SK-N-SH treated with all-trans-retinoic acid at 6 μM for 48 hours (cell line): Measurements from ENCODE around the gene LSM14A.

Experiments used
- ATAC-seq: fragments of 200-7000 bp; cut with Tn5 transposase; 3 replicates; pipeline ENCODE4 v1.9.1; 2020; ENCODE audit warnings: mild to moderate bottlenecking, moderate library complexity
- ARNTL ChIP-seq: fragments of 450-650 bp; formaldehyde crosslinking; IDR thresholded peaks from 2 replicates; pipeline ENCODE4 v1.5.0; 2020; ENCODE audit warnings: low read depth, mild to moderate bottlenecking, moderate library complexity, borderline replicate concordance
- ESRRG ChIP-seq: fragments of 250-450 bp; sonication (Bioruptor Pico); IDR thresholded peaks from 2 replicates; pipeline ENCODE4 v1.6.1; 2021; ENCODE audit warnings: mild to moderate bottlenecking
- GLIS3 ChIP-seq: fragments of 250-450 bp; sonication (Bioruptor Pico); IDR thresholded peaks from 2 replicates; pipeline ENCODE4 v1.5.0; 2020; ENCODE audit warnings: mild to moderate bottlenecking, moderate library complexity
- ISL1 ChIP-seq: fragments of 250-450 bp; sonication (Bioruptor Pico); IDR thresholded peaks from 2 replicates; pipeline ENCODE4 v2.1.2; 2022; ENCODE audit warnings: mild to moderate bottlenecking, moderate library complexity
- OSR1 ChIP-seq: fragments of 250-450 bp; sonication (Bioruptor Pico); IDR thresholded peaks from 2 replicates; pipeline ENCODE4 v1.8.0; 2022; ENCODE audit warnings: moderate library complexity, mild to moderate bottlenecking, inconsistent platforms
- PPARA ChIP-seq: fragments of 250-450 bp; sonication (Bioruptor Pico); IDR thresholded peaks from 2 replicates; pipeline ENCODE4 v1.5.0; 2020; ENCODE audit warnings: mild to moderate bottlenecking, borderline replicate concordance
- RARB ChIP-seq: fragments of 250-450 bp; sonication (Bioruptor Pico); IDR thresholded peaks from 2 replicates; pipeline ENCODE4 v1.8.0; 2021; ENCODE audit warnings: mild to moderate bottlenecking, moderate library complexity
- SNAI2 ChIP-seq: fragments of 250-450 bp; sonication (Bioruptor Pico); IDR thresholded peaks from 2 replicates; pipeline ENCODE4 v1.5.0; 2020; ENCODE audit warnings: mild to moderate bottlenecking, moderate library complexity
- TCF4 ChIP-seq: fragments of 250-450 bp; sonication (Bioruptor Pico); IDR thresholded peaks from 2 replicates; pipeline ENCODE4 v1.8.0; 2021; ENCODE audit warnings: mild to moderate bottlenecking, moderate library complexity, borderline replicate concordance
- TOX ChIP-seq: fragments of 250-450 bp; sonication (Bioruptor Pico); IDR thresholded peaks from 2 replicates; pipeline ENCODE4 v1.8.0; 2021; ENCODE audit warnings: mild to moderate bottlenecking, moderate library complexity, borderline replicate concordance
- ZC3H10 ChIP-seq: fragments of 250-450 bp; sonication (Bioruptor Pico); IDR thresholded peaks from 2 replicates; pipeline ENCODE4 v1.5.1; 2021; ENCODE audit warnings: mild to moderate bottlenecking, moderate library complexity
- ZFP3 ChIP-seq: fragments of 250-450 bp; sonication (Bioruptor Pico); IDR thresholded peaks from 2 replicates; pipeline ENCODE4 v1.5.0; 2020; ENCODE audit warnings: mild to moderate bottlenecking, moderate library complexity
- ZNF565 ChIP-seq: fragments of 450-650 bp; formaldehyde crosslinking; conservative IDR thresholded peaks from 2 replicates; pipeline ENCODE4 v1.5.0; 2020; ENCODE audit warnings: low read depth, mild to moderate bottlenecking, moderate library complexity
- ZNF70 ChIP-seq: fragments of 450-650 bp; formaldehyde crosslinking; IDR thresholded peaks from 2 replicates; pipeline ENCODE4 v1.5.0; 2020; ENCODE audit warnings: mild to moderate bottlenecking, moderate library complexity
- ZNF8 ChIP-seq: fragments of 450-650 bp; formaldehyde crosslinking; IDR thresholded peaks from 2 replicates; pipeline ENCODE4 v1.5.0; 2020; ENCODE audit warnings: mild to moderate bottlenecking, moderate library complexity
- TF ChIP-seq, protein P1 (sequence below): fragments of 250-450 bp; sonication (Bioruptor Pico); IDR thresholded peaks from 2 replicates; pipeline ENCODE4 v1.8.0; 2021; ENCODE audit warnings: low read depth, mild to moderate bottlenecking, moderate library complexity, borderline replicate concordance
- TF ChIP-seq, protein P2 (sequence below): fragments of 250-450 bp; sonication (Bioruptor Pico); IDR thresholded peaks from 2 replicates; pipeline ENCODE4 v1.8.0; 2020; ENCODE audit warnings: mild to moderate bottlenecking, moderate library complexity, borderline replicate concordance
- TF ChIP-seq, protein P3 (sequence below): fragments of 250-450 bp; sonication (Bioruptor Pico); IDR thresholded peaks from 2 replicates; pipeline ENCODE4 v1.5.1; 2021; ENCODE audit warnings: mild to moderate bottlenecking, moderate library complexity
- TF ChIP-seq, protein P4 (sequence below): fragments of 250-450 bp; sonication (Bioruptor Pico); IDR thresholded peaks from 2 replicates; pipeline ENCODE4 v1.5.0; 2020; ENCODE audit warnings: mild to moderate bottlenecking, moderate library complexity
- TF ChIP-seq, protein P5 (sequence below): fragments of 250-450 bp; sonication (Bioruptor Pico); IDR thresholded peaks from 2 replicates; pipeline ENCODE4 v1.5.1; 2020; ENCODE audit warnings: low read depth, mild to moderate bottlenecking, moderate library complexity

The LSM14A gene

DNA sequence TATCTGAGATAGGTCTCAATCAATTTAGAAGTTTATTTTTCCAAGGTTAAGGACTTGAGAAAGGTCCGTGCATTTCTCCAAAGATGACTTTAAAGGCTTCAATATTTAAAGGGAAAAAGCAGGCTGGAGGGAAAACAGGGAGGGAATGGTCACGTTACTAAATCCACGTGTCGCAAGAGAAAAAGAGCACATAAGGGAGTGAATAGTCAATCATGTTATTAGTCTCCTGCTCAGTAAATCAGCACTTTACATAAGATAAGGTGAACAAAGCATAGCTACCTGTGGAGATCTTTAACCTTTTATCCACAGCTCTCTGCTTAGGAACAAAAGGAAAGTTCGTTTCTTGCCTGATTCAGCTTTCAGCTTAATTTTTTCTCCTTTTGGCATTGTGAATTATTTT lies 31.3 kb upstream of the LSM14A start:
- no peak for ATAC-seq
- TF ChIP-seq, protein P1, sequence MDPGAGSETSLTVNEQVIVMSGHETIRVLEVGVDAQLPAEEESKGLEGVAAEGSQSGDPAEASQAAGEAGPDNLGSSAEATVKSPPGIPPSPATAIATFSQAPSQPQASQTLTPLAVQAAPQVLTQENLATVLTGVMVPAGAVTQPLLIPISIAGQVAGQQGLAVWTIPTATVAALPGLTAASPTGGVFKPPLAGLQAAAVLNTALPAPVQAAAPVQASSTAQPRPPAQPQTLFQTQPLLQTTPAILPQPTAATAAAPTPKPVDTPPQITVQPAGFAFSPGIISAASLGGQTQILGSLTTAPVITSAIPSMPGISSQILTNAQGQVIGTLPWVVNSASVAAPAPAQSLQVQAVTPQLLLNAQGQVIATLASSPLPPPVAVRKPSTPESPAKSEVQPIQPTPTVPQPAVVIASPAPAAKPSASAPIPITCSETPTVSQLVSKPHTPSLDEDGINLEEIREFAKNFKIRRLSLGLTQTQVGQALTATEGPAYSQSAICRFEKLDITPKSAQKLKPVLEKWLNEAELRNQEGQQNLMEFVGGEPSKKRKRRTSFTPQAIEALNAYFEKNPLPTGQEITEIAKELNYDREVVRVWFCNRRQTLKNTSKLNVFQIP (CRISPR knock-in tag), result no peak
- TF ChIP-seq PPARA (no peak), ZNF70 (no peak), RARB (CRISPR knock-in tag) (no peak), ESRRG (CRISPR knock-in tag) (no peak), GLIS3 (no peak), ISL1 (CRISPR knock-in tag) (no peak), ZNF8 (no peak), TCF4 (CRISPR knock-in tag) (no peak), ARNTL (CRISPR knock-in tag) (no peak), ZNF565 (CRISPR knock-in tag) (no peak), ZFP3 (no peak), ZC3H10 (CRISPR knock-in tag) (no peak)
- TF ChIP-seq, protein P2, sequence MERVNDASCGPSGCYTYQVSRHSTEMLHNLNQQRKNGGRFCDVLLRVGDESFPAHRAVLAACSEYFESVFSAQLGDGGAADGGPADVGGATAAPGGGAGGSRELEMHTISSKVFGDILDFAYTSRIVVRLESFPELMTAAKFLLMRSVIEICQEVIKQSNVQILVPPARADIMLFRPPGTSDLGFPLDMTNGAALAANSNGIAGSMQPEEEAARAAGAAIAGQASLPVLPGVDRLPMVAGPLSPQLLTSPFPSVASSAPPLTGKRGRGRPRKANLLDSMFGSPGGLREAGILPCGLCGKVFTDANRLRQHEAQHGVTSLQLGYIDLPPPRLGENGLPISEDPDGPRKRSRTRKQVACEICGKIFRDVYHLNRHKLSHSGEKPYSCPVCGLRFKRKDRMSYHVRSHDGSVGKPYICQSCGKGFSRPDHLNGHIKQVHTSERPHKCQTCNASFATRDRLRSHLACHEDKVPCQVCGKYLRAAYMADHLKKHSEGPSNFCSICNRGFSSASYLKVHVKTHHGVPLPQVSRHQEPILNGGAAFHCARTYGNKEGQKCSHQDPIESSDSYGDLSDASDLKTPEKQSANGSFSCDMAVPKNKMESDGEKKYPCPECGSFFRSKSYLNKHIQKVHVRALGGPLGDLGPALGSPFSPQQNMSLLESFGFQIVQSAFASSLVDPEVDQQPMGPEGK (CRISPR knock-in tag), result no peak
- TF ChIP-seq, protein P3, sequence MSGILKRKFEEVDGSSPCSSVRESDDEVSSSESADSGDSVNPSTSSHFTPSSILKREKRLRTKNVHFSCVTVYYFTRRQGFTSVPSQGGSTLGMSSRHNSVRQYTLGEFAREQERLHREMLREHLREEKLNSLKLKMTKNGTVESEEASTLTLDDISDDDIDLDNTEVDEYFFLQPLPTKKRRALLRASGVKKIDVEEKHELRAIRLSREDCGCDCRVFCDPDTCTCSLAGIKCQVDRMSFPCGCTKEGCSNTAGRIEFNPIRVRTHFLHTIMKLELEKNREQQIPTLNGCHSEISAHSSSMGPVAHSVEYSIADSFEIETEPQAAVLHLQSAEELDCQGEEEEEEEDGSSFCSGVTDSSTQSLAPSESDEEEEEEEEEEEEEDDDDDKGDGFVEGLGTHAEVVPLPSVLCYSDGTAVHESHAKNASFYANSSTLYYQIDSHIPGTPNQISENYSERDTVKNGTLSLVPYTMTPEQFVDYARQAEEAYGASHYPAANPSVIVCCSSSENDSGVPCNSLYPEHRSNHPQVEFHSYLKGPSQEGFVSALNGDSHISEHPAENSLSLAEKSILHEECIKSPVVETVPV (CRISPR knock-in tag), result no peak
- TF ChIP-seq, protein P4, sequence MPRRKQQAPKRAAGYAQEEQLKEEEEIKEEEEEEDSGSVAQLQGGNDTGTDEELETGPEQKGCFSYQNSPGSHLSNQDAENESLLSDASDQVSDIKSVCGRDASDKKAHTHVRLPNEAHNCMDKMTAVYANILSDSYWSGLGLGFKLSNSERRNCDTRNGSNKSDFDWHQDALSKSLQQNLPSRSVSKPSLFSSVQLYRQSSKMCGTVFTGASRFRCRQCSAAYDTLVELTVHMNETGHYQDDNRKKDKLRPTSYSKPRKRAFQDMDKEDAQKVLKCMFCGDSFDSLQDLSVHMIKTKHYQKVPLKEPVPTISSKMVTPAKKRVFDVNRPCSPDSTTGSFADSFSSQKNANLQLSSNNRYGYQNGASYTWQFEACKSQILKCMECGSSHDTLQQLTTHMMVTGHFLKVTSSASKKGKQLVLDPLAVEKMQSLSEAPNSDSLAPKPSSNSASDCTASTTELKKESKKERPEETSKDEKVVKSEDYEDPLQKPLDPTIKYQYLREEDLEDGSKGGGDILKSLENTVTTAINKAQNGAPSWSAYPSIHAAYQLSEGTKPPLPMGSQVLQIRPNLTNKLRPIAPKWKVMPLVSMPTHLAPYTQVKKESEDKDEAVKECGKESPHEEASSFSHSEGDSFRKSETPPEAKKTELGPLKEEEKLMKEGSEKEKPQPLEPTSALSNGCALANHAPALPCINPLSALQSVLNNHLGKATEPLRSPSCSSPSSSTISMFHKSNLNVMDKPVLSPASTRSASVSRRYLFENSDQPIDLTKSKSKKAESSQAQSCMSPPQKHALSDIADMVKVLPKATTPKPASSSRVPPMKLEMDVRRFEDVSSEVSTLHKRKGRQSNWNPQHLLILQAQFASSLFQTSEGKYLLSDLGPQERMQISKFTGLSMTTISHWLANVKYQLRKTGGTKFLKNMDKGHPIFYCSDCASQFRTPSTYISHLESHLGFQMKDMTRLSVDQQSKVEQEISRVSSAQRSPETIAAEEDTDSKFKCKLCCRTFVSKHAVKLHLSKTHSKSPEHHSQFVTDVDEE, result no peak
- TF ChIP-seq, protein P5, sequence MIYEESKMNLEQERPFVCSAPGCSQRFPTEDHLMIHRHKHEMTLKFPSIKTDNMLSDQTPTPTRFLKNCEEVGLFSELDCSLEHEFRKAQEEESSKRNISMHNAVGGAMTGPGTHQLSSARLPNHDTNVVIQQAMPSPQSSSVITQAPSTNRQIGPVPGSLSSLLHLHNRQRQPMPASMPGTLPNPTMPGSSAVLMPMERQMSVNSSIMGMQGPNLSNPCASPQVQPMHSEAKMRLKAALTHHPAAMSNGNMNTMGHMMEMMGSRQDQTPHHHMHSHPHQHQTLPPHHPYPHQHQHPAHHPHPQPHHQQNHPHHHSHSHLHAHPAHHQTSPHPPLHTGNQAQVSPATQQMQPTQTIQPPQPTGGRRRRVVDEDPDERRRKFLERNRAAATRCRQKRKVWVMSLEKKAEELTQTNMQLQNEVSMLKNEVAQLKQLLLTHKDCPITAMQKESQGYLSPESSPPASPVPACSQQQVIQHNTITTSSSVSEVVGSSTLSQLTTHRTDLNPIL (CRISPR knock-in tag), result no peak

DNA sequence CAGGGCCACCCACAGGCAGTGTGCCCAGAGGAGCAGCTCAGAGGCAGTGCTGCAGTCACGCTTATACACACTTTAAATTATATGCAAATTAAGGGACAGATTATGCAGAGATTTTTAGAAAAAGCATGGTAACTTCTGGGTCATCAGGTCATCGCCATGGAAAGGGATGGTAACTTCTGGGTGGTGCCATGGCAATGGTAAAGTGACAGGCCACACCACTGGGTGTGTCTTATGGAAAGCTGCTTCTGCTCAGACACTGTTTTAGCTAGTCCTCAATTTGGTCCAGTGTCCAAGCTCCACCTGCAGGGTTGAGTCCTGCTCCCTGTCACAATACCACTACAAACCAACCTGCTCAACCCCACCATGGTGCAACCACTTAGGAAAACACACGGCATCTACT lies 29.9 kb upstream of the LSM14A start:
- TF ChIP-seq ZNF8 (no peak), ZFP3 (no peak), ESRRG (CRISPR knock-in tag) (no peak), SNAI2 (CRISPR knock-in tag) (no peak)
- TF ChIP-seq, protein P5 (CRISPR knock-in tag), result no peak
- no peak for ATAC-seq

DNA sequence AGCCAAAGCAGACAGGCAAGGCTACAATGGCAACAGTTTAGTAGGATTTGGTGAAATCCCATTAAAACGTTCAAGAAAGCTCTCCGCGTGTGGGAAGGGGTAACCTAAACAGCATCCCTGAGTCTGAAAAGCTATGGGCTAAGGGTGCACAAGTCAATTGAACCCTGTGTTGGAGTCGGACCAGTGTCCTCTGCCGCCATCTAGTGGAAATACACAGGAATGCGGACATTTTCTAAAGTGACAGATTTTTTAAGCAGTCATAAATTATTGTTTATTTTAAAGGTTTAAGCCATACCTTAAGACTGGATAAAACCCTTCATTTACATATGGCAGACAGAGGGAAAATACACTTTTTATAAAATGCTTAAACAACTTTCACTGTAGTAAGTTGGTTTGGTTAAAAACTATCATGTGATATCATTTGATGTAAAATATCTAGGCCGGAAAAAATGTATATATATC lies 26.5 kb upstream of the LSM14A start:
- ATAC-seq, result peak; percentile 80
- TF ChIP-seq OSR1 (CRISPR knock-in tag), result no peak
- no peak for TF ChIP-seq ESRRG (CRISPR knock-in tag)
- no peak for TF ChIP-seq TOX (CRISPR knock-in tag)
- no peak for TF ChIP-seq ZNF8
- TF ChIP-seq, protein P1 (CRISPR knock-in tag), result no peak
- TF ChIP-seq, protein P3 (CRISPR knock-in tag), result no peak
- no peak for TF ChIP-seq SNAI2 (CRISPR knock-in tag)
- no peak for TF ChIP-seq TCF4 (CRISPR knock-in tag)
- TF ChIP-seq, protein P2 (CRISPR knock-in tag), result no peak
- no peak for TF ChIP-seq ZNF70
